Testis (tissue), 3 donors: Measurements from ENCODE around the gene SLC22A4. TPM values are rescaled to one million over a fixed set of nuclear protein-coding genes. Genes with fewer than 3 reads are reported as not detected.
A peak's percentile ranks its signal among the peaks of the same experiment; 100 is the strongest.

Experiments
- DNase-seq: peaks from one replicate; pipeline ENCODE4 v3.0.0-alpha.2; 2019
- H3K27ac ChIP-seq, 2 donors: fragments of 200-600 bp; sonication (generic); one replicate each; pipeline ENCODE4 v1.5.1; 2019
- H3K27me3 ChIP-seq: fragments of 200-600 bp; sonication (generic); one replicate; pipeline ENCODE4 v1.5.1; 2019
- H3K36me3 ChIP-seq: fragments of 200-600 bp; sonication (generic); one replicate; pipeline ENCODE4 v1.5.1; 2017; ENCODE audit warnings: low read depth; ENCODE audit errors: missing control alignments
- H3K4me1 ChIP-seq: fragments of 200-600 bp; sonication (generic); one replicate; pipeline ENCODE4 v1.5.1; 2019
- H3K4me3 ChIP-seq, 2 donors: fragments of 200-600 bp; sonication (generic); one replicate each; pipeline ENCODE4 v1.5.1; 2017 to 2019
- H3K9me3 ChIP-seq: fragments of 200-600 bp; sonication (generic); one replicate; pipeline ENCODE4 v1.5.1; 2017
- POLR2A ChIP-seq: fragments of 450-650 bp; IDR thresholded peaks from one replicate; pipeline ENCODE4 v1.6.1; 2017; ENCODE audit warnings: antibody characterized with exemption, mild to moderate bottlenecking, moderate library complexity
- WGBS, 2 donors: methylation state at CpG; one replicate each; pipeline ENCODE4 v1.1.5; 2018; 5-methylcytosine and 5-hydroxymethylcytosine counted together
- intact Hi-C: fragments of 100-400 bp; cut with DNase I; formaldehyde crosslinking; loops from one replicate; pipeline ENCODE4 v1.15.1; 2023; ENCODE audit warnings: low total_unique reads
- polyA plus RNA-seq: library from polyadenylated mRNA; stranded (reverse); fragments of 350-450 nt; fragmentation: Illumina TruSeq; extraction: RNeasy Lipid Tissue Mini Kit (QIAGEN cat#74804); gene quantifications from one replicate; pipeline ENCODE4 v1.2.3, GENCODE V29; 2014; ENCODE audit warnings: low read depth, low replicate concordance; ENCODE audit not compliant: insufficient read depth
- total RNA-seq, 2 donors: library from RNA; depleted of rRNA; stranded (reverse); fragments of >200 nt; gene quantifications; one replicate each; pipeline ENCODE4 v1.2.3, GENCODE V29; 2016
- TF ChIP-seq, protein P1 (sequence below), 3 experiments: fragments of 450-650 bp in 2 of 3; fragments of 200-600 bp in 1 of 3; sonication (generic) in 1 of 3; IDR thresholded peaks; one replicate each; pipeline ENCODE4 v1.5.1; 2016 to 2019; ENCODE audit warnings: antibody characterized with exemption in 3 of 3, mild to moderate bottlenecking in 2 of 3, moderate library complexity in 1 of 3

The SLC22A4 gene
- total and polyA plus RNA-seq, 3 donors from 2014 or later, result 1.1 to 2.3 (median 1.5) TPM

DNA sequence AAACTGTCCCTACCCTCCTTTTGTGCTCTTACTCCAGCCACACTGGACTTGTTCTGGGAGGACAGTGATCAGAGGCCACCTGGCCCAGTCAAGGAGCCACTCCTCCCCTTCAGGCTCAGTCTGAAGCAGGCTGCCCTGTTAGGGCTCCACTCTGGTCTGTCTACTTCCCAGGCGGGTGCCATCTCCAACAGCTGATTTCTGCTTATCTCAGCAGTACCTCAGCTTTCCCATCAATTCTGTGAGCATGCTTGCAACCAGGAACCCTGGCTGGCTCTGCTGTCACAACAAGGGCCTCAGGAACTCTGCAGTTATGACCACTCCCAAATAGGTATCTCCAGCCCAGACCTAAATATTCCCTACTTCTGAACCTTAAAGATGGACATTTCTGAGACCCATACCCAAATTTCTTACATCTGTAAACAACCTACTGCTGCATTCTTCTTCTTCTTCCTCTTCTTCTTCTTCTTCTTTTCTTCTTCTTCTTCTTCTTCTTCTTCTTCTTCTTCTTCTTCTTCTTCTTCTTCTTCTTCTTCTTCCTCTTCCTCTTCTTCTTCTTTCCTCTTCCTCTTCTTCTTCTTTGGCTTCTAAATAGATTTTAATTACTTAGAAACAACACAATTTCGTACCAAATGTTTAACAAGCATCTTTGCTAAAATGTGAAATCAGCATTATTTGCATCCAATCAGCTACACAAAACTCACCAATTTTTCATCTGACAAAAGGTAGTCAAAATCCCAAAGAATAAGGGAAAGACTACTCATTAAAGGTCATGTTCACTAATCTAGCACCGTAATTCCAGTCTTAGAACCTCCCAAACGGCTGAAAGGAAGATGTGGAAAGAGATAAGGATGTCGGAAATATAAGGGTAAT is 13.6 kb upstream of the SLC22A4 start:
- intact Hi-C loops, result no loop called here
- H3K9me3 ChIP-seq, result no peaks in the 10 kb centered on the region

DNA sequence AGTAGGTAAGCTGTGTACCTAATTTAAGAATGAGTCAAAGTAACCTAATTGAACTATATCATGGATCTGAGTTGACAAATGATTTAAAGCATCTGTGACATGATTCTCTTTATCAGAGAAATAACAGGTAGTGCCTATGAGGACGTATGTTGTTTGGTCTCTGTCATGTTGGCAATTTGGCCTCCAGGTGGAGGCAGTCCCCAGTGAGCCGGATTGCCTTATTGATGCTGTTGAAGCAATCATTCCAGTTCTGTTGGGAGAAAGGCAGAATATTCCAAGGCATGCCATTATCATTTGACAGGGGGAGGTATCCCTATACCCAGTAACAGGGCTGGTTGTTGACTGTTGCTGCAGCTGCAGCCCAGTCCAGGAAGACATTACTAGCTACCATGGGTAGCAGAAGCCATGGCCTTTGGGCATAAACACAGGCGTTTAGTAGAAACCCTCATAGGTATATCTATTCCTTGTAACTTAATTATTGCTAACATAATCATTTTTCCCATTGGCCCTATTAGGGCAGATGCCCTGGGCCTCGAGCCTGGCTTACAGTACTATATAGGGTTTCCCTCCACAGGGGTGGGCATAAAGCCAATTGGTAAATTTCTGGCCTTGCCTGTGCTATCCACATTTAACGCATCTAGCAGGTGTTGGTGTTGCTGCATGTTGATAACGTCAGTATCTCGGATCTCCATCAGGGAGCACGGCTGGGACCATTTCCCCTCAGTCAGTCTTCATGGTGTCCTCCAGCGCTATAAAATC is 12.2 kb upstream of the SLC22A4 start:
- no peak for DNase-seq
- 79 to 91% methylated on average over 4 to 9 of the region's 9 CpGs for WGBS, 2 donors
- H3K27me3 ChIP-seq, result no peaks in the 10 kb centered on the region
- no peak for TF ChIP-seq POLR2A
- TF ChIP-seq, protein P1, sequence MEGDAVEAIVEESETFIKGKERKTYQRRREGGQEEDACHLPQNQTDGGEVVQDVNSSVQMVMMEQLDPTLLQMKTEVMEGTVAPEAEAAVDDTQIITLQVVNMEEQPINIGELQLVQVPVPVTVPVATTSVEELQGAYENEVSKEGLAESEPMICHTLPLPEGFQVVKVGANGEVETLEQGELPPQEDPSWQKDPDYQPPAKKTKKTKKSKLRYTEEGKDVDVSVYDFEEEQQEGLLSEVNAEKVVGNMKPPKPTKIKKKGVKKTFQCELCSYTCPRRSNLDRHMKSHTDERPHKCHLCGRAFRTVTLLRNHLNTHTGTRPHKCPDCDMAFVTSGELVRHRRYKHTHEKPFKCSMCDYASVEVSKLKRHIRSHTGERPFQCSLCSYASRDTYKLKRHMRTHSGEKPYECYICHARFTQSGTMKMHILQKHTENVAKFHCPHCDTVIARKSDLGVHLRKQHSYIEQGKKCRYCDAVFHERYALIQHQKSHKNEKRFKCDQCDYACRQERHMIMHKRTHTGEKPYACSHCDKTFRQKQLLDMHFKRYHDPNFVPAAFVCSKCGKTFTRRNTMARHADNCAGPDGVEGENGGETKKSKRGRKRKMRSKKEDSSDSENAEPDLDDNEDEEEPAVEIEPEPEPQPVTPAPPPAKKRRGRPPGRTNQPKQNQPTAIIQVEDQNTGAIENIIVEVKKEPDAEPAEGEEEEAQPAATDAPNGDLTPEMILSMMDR (IDR thresholded peaks at IDR 0.05), result no peak
- no peaks in the 10 kb centered on the region for H3K4me1 ChIP-seq
- H3K9me3 ChIP-seq, result no peaks in the 10 kb centered on the region
- no peak overlapping the region for H3K27ac ChIP-seq
- intact Hi-C loops, result no loop called here
- H3K4me3 ChIP-seq, result no peak overlapping the region
- no peaks in the 10 kb centered on the region for H3K36me3 ChIP-seq

More for the DNA sequence above, 13.6 kb upstream of the SLC22A4 start:
- no peaks in the 10 kb centered on the region for H3K36me3 ChIP-seq
- no peak for TF ChIP-seq POLR2A
- TF ChIP-seq, protein P1 (IDR thresholded peaks at IDR 0.05), result no peak
- H3K4me1 ChIP-seq, result no peaks in the 10 kb centered on the region
- no peaks in the 10 kb centered on the region for H3K27me3 ChIP-seq
- no peak overlapping the region for H3K27ac ChIP-seq
- 92% methylated on average over 5 of the region's 5 CpGs for WGBS, 2 donors
- DNase-seq, result no peak
- no peak overlapping the region for H3K4me3 ChIP-seq

DNA sequence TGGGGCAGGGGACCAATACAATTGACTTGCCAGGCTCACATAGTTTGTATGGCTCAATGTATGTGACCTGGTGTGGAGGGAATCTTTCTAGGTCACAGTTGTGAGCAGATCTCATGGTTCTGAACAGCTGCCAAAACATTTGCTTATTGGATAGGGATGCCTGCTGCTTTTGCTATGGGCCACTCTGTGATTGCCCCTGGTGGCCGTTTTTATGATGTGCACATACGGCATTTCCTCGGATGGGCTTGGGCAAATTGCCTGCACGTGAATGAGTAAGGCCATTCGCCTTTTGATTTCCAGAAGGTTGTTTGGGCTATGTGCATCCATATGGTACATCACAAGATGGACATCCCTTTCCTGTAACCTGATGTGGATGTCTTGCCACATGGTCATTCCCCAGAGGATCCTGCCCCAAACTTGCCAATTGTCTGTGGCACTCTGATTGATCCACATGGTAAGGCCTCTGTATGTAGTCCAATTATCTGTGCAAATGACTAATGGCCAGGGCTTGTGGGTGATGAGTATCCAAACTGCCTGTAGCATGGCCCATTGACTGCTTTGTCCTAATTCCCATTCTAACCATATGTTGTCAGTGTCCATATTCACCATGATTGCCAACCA is 10.7 kb upstream of the SLC22A4 start:
- Histone ChIP-seq H3K36me3 (no peaks in the 10 kb centered on the region), H3K4me3 (no peak overlapping the region), H3K9me3 (no peaks in the 10 kb centered on the region), H3K27ac (no peak overlapping the region), H3K4me1 (no peaks in the 10 kb centered on the region), H3K27me3 (no peaks in the 10 kb centered on the region)
- 64 to 65% methylated on average over 5 of the region's 5 CpGs for WGBS, 2 donors
- TF ChIP-seq POLR2A, result no peak
- TF ChIP-seq, protein P1 (IDR thresholded peaks at IDR 0.05), result peak in 2 of 3 experiments; percentile 18 to 43
- peak; percentile 39 for DNase-seq
- intact Hi-C loops, result no loop called here

DNA sequence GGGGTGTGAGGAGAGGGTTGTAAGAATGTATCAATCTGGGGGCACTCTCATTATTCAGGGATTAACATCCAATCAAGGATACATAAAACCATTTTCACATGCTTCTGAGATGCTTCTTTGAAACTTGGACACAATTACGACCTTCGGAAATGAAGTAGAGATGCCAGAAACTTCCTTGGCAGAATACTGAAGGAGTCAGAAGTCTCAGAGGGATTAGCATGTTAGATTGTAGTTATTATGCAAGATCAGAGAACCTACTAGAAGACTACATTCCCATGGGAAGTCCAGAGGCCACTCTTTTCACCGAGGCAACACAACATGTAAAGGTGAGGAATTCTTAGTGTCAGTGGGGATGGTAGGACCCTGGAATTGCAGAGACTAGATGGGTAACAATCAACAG is 5.1 kb upstream of the SLC22A4 start:
- H3K27me3 ChIP-seq, result no peaks in the 10 kb centered on the region
- H3K4me3 ChIP-seq, result no peak overlapping the region
- H3K4me1 ChIP-seq, result peaks cover 5% of the 10 kb centered on the region
- H3K9me3 ChIP-seq, result no peaks in the 10 kb centered on the region
- DNase-seq, result no peak
- no peak overlapping the region for H3K27ac ChIP-seq
- H3K36me3 ChIP-seq, result no peaks in the 10 kb centered on the region
- TF ChIP-seq, protein P1 (IDR thresholded peaks at IDR 0.05), result no peak
- no peak for TF ChIP-seq POLR2A
- 42 to 49% methylated on average over 3 of the region's 3 CpGs for WGBS, 2 donors
- intact Hi-C loops, result no loop called here
